HG03135 (cell line): ENCODE data around the gene HAUS7.

Source experiments
- ATAC-seq: cut with Tn5 transposase; IDR thresholded peaks from one replicate; pipeline ENCODE4 v1.9.1; 2021; ENCODE audit warnings: mild to moderate bottlenecking, moderate library complexity; ENCODE audit not compliant: unreplicated experiment

The HAUS7 gene

GRCh38 chrX:153470411-153471363, at the start of gene HAUS7:
TSS of gene HAUS7 (minus strand) at chrX:153470576. CDS start at chrX:153470557, 19 bp downstream.
- ATAC-seq: peak; percentile 70

GRCh38 chrX:153519569-153520286, 49.4 kb upstream of the HAUS7 start:
- no peak for ATAC-seq

GRCh38 chrX:153517946-153518834, 47.8 kb upstream of the HAUS7 start:
- ATAC-seq: no peak

GRCh38 chrX:153517423-153517822, 47.0 kb upstream of the HAUS7 start, which contains the start of gene ATP2B3:
TSS of gene ATP2B3 (plus strand) at chrX:153517642. CDS start at chrX:153536248, 18,606 bp downstream.
- ATAC-seq: no peak

- ATAC-seq: no peak
Measured at GRCh38 chrX:153516073-153516472, 45.7 kb upstream of the HAUS7 start.

- no peak for ATAC-seq
Measured at GRCh38 chrX:153515435-153515834, 45.1 kb upstream of the HAUS7 start.

- no peak for ATAC-seq
Measured at GRCh38 chrX:153514259-153514658, 43.9 kb upstream of the HAUS7 start.

- no peak for ATAC-seq
Measured at GRCh38 chrX:153513265-153513664, 42.9 kb upstream of the HAUS7 start.

- ATAC-seq: no peak
Measured at GRCh38 chrX:153512501-153512893, 42.1 kb upstream of the HAUS7 start.

- no peak for ATAC-seq
Measured at GRCh38 chrX:153511784-153512500, 41.6 kb upstream of the HAUS7 start.

GRCh38 chrX:153510383-153510782, 40.0 kb upstream of the HAUS7 start:
- no peak for ATAC-seq

- ATAC-seq: no peak
Measured at GRCh38 chrX:153509592-153509991, 39.2 kb upstream of the HAUS7 start.

- peak; percentile 94 for ATAC-seq
Measured at GRCh38 chrX:153507484-153508178, 37.3 kb upstream of the HAUS7 start.

- ATAC-seq: no peak
Measured at GRCh38 chrX:153505361-153505760, 35.0 kb upstream of the HAUS7 start.

- ATAC-seq: no peak
Measured at GRCh38 chrX:153504445-153505016, 34.2 kb upstream of the HAUS7 start.

- no peak for ATAC-seq
Measured at GRCh38 chrX:153502796-153503195, 32.4 kb upstream of the HAUS7 start.

GRCh38 chrX:153502131-153502530, 31.8 kb upstream of the HAUS7 start:
- ATAC-seq: no peak

- no peak for ATAC-seq
Measured at GRCh38 chrX:153501530-153501929, 31.2 kb upstream of the HAUS7 start.

- no peak for ATAC-seq
Measured at GRCh38 chrX:153500676-153501280, 30.4 kb upstream of the HAUS7 start.
